CD4-positive, alpha-beta T cell treated with Interleukin-15 for 4 hours (primary cell): ENCODE results near the gene SSX7.
"Not testable (repeated sequence)": the region's sequence is repeated elsewhere in the genome, so short reads cannot be mapped to it uniquely, and the experiment has no call there.

Source experiments
- DNase-seq: peaks from one replicate; pipeline ENCODE4 v3.0.0-alpha.2; 2020; ENCODE audit warnings: low spot score

Gene SSX7

DNA sequence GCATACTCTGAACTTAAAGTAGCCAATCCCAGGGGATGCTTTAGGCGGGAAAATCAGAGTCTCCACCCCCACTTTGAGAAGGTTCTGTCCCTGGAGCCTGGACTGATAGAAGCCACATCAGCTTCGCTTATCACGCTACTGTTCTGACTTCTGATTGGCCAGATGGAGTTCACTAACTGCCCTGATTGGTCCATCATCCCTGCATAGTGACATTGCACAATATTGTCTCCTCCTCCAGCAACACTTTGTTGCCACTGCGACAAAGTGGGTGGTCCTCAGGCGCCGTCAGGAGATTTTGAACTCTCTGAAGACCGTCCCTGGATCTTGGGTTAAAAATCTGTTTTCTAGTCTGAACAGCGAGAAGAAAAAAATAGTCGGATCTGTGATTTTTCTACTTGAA, at the start of gene SSX7:
SSX7 (minus strand) TSS at position 101 of the 400 bp plus-strand sequence. CDS start 1,428 bp downstream, outside the sequence.
- DNase-seq: not testable (repeated sequence)

DNA sequence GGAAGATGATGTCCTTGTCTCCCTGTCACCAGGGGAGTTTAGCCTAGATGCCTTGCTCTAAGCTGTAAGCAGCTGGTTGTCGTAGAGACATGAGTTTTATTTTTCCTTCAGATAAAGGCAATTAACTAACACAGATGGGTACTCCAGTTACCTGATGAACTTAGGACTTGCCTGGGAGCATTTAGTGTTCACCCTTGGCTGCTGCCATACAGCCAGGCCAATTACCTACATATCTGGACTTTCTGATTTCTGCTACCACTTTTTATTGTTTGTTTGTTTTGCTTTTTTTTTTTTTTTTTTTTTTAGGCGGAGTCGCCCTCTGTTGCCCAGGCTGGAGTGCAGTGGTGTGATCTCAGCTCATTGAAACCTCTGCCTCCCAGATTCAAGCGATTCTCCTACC, 37.3 kb upstream of the SSX7 start:
- DNase-seq: not testable (repeated sequence)

GRCh38 chrX:52662218-52662617, 7.5 kb upstream of the SSX7 start:
- not testable (repeated sequence) for DNase-seq

DNA sequence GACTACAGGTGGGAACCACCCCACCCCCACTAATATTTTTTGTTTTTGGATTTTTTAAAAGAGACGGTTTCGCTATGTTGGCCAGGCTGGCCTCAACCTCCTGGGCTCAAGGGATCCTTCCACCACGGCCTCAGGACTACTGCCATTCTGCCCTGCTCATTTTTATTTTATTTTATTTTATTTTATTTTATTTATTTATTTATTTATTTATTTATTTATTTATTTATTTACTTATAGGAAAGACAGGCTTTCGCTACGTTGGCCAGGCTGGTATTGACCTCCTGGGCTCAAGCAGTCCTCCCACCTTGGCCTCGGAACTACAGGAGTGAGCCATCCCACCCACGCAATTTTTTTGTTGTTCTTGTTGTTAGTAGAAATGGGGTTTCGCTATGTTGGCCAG, 775 bp upstream of the SSX7 start:
- DNase-seq: not testable (repeated sequence)

- DNase-seq: not testable (repeated sequence)
Observed at GRCh38 chrX:52650676-52651075, 4.0 kb downstream of the SSX7 start.

DNA sequence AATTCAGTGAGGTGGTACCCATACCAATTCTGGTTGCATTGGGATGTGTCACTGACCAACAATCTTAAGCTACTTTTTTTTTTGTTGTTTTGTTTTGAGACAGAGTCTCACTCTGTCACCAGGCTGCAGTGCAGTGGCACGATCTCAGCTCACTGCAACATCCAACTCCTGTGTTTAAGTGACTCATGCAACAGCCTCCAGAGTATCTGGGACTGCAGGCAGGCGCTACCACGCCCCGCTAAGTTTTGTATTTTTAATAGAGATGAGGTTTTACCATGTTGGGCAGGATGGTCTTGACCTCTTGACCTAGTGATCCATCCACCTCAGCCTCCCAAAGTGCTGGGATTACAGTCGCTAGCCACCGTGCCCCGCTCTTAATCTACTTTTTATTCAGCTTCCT, 5.7 kb downstream of the SSX7 start:
- not testable (repeated sequence) for DNase-seq

- not testable (repeated sequence) for DNase-seq
Observed at GRCh38 chrX:52628483-52628882, 26.2 kb downstream of the SSX7 start.

DNA sequence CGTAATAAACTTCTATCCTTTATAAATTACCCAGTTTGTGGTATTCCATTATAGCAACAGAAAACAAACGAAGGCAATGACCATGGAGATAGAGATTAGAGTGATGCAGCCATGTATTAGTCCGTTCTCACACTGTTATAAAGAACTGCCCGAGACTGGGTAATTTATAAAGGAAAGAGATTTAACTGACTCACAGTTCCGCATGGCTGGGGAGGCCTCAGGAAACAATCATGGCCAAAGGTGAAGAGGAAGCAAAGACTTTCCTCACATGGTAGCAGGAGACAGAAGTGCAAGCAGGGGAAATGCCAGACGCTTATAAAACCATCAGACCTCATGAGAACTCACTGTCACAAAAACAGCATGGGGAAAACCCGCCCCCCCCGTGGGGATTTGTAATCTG, 34.0 kb downstream of the SSX7 start:
- not testable (repeated sequence) for DNase-seq

DNA sequence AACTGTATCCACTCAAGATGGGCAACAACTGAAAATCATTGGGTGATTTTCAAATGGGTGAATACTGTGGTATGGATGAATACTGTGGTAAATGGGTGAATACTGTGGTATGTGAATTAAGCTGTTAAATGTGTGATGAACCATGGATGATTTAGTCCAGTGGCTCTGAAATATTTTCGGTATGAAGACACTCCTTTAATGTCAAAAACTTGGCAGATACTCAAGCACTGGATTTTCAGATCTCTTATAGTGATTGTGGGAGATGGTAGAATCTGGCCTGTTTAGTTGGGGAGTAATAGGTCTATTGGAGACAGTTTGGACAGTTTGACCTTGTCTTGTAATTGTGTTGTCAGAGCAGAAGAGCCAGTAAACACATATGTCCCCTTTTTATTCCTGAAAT, 45.7 kb downstream of the SSX7 start:
- DNase-seq: no peak

DNA sequence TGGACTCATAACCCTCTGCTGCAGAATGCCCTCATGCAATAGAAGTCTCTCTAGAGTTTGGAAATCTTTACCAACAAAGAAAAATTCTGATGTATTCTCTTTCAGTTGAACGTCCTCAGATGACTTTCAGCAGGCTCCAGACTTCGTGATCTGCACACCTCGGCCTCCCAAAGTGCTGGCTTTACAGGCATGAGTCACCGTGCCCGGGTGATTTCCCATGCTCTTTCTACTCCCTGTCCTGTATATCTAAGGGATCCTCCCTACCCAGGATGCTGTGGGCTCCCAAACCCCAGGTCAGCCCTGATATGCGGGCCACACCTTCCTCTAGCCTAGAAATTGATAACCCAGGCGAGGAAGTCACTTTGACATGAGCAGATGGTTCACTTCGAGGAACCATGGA, 51.5 kb downstream of the SSX7 start:
- DNase-seq: not testable (repeated sequence)

DNA sequence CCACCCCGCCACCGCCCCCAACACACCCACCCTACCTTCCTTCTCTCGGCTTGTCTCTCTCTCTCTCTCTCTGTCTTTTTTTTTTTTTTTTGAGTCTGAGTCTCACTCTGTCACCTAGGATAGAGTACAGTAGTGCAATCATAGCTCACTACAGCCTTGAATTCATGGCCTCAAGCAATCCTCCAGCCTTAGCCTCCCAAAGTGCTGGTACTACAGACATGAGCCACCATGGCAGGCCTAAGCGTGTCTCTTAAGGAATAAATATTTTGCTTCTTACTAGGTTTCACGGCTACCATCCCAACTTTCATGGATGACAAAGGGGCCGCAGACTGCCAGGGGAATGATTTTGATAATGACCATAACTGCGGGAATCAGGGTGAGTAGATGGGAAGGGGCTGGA, 55.8 kb downstream of the SSX7 start:
- DNase-seq: no peak

DNA sequence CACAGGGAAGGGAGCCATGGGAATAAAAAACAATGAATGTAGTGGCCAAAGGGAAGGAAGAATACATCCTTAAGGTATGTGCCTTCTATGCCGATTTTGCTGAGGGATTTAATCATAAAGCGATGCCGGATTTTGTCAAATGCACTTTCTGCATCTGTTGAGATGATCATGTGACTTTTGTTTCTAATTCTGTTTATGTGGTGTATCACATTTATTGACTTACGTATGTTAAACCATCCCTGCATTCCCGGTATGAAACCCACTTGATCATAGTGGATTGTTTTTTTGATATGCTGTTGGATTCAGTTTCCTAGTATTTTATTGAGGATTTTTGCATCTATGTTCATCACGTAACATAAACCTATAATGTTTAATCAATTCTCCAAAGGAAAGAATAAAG, 60.0 kb downstream of the SSX7 start:
- DNase-seq: no peak
